ENCODE measurements around the gene CREB5.
"Not testable (repeated sequence)": the region's sequence is repeated elsewhere in the genome, so short reads cannot be mapped to it uniquely, and the experiment has no call there.

Gene CREB5

DNA sequence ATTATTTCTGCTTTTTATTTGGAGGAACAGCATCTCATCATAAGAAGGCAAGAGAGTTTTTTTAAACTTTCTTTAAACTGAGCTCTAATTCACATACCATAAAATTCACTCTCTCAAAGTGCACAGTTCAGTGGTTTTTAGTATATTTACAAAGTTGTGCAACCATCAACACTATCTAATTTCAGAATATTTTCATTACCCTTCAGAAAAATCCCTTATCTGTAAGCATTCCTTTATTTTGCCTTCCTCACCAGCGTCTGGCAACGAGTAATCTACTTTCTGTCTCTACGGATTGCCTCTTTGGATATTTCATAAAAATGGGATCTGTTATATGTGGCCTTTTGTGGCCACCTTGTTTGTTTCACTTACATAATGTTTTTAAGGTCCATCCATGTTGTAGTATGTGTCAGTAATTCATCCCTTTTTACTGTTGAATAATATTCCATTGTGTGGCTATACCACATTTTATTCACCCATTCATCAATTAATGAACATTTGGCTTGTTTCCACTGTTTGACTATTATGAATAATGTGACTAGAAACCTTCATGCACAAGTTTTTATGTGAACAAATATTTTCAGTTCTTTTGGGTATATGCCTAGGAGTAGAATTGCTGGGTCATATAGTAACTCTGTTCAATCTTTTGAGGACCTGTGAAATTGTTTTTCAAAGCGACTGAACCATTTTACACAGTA, 364.3 kb downstream of the CREB5 start:
- DNase-seq (ENCODE audit: low read depth in 2 of 2) = no peak

DNA sequence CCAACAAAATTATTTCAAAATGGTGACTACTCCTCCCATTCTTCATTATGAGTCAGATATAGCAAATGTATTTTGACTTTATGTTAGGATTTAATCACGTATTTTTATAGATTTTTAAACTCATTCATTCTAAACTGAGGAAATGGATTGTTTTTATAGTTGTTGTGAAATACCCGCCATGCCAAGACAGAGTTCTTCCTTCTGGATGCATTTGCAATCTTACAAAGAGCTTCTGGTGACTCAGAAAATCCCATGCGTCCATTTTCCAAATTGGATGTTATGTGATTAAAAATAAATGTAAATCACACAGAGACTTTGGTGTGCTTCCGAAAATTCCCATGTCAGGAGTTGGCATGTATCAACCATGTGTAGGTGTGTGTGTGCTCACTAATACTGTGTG, 366.5 kb downstream of the CREB5 start:
- no peak for DNase-seq (ENCODE audit: low read depth in 2 of 2)

DNA sequence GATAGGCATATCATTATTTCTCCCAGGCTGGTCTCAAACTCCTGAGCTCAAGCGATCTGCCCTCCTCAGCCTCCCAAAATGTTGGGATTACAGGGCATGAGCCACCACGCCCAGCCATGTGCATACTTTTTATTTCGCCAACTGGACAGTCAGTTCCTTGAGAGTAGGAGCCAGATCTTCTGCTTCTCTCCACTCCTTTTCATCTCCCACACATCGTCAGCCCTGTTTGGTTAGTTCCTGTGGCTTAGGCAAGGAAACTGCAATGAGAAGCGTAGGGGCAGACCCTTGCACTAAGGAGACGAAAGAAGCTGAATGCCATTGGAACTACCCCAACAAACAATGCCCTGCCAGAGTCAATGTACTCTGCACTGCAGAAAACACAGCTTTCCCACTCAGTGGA, 367.6 kb downstream of the CREB5 start:
- no peak for DNase-seq (ENCODE audit: low read depth in 2 of 2)

DNA sequence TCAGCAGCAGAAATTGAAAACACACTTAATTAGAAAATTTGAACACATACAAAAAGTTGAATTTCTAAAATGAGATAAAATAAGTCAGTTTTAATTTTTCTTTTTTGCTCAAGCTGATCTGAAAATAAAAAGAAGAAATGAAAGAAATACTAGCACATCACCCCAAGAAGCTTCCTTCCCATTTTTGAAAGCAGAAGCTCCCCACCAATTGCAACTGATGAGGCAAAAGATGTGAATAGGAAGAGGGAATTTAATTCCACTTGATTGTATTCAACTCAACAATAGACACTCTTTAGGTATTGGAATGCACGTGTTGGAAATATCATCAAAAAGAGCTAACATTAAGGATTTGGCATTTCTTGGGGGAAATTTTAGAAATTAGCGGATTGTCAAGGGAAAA, 370.0 kb downstream of the CREB5 start:
- no peak for DNase-seq (ENCODE audit: low read depth in 2 of 2)

DNA sequence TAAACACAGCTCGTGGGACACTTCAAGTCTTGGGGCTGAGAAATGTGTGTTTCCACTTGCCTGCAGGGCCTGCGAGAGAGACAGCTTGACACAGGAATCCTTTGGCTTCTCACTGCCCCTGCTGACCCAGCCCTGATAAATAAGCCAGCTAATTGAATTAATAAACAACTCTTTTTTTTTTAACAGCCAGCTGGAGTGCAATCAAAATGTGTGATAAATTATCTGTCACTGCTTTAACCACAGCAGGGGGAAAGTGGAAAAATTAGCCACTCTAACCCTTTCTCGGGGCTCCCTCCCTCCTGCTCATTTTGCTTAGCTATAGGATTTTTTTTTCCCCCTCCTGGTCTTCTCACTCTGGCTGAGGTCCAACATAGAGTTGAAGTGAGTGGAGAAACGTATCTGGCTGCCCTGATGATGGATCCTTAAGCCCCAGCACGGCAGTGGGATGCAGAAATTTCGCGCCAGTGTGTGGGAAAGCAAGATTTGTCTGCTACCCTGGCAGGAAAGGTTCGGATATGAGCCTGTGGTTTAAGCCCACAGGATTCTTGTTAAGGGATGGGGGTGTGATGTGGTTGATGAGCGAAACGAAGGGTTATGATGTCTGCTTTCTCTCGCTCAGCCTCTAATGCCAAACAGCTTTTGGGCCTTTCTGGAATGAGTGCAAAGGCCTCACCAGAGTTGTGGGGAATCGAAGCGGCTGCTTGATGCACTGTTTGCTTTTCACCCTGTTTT, 372.0 kb downstream of the CREB5 start:
- DNase-seq (ENCODE audit: low read depth in 2 of 2) = peak; percentile 81 to 82

DNA sequence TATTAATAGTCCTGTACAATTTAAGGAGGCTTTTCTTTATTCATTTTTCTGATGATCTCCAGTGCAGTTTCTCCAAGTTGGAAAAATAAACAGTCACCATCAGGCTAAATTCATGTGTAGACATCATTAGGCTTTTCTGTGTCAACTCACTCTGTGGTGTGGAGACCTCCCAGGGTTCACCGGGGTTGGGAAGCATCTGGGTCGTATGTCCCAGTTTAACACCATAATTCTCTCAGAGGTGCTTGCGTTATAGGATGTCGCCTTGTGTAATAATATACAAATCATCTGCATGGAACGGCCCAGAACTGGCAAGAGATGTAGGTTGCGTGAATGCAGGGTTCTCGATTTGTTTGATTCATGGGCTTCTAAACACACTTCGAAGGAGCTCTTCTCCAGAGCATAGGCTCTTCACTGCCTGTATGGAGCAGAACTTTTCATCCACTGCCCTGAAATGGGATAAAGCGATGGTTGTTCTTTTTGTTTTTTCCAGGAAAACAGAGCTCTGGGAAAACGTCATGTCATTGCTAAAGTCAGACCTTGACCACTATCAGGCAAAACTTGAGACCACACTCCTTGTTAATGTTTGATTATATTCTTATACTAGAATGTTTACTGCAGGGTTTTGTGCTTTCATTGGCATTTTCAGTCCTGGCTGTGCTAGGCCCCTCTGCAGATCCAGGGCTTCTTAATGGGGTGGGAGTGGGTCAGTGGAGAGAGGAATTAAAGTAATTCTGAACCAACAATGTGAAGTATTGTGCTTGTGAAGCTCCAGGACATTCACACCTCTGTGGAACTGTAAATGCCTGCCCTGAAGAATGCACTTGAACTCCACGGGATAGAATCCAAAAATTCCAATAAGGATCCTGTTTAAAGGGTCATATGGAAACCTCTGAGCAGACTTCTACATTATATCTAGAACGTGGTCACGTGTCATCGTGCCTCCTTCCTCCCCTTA, 373.0 kb downstream of the CREB5 start:
- peak in 1 of 2 experiments; percentile 21 for DNase-seq (ENCODE audit: low read depth in 2 of 2)

DNA sequence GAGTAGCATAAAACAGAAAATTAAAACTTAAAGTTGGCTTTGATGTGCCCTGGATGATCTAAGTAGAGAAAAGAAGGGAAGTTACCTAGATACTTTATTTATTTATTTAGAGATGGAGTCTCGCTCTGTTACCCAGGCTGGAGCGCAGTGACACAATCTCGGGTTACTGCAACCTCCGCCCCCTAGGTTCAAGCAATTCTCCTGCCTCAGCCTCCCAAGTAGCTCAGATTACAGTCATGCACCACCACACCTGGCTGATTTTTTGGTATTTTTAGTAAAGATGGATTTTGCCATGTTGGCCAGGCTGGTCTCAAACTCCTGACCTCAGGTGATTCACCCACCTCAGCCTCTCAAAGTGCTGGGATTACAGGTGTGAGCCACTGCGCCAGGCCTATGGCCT, 373.8 kb downstream of the CREB5 start:
- not testable (repeated sequence) for DNase-seq (ENCODE audit: low read depth in 2 of 2)

DNA sequence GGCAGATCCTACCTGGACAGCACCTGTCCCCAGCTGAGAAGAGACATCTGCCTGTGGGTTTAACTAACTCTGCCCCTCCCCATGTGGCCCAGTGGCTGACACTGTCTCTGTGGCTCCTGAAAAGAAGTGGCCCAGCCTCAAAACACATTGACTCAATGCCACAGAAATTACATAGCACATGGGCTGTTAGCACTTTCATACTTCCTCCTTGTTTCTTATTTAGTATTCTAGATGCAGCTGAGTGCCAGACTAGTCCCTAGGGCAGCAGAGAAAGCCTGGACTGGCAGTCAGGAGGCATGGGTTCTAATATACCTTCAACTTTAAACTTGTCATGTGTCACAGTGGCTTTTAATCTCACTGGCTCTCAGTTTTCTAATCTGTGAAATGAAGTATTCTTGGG, 374.8 kb downstream of the CREB5 start:
- DNase-seq (ENCODE audit: low read depth in 2 of 2) = no peak

DNA sequence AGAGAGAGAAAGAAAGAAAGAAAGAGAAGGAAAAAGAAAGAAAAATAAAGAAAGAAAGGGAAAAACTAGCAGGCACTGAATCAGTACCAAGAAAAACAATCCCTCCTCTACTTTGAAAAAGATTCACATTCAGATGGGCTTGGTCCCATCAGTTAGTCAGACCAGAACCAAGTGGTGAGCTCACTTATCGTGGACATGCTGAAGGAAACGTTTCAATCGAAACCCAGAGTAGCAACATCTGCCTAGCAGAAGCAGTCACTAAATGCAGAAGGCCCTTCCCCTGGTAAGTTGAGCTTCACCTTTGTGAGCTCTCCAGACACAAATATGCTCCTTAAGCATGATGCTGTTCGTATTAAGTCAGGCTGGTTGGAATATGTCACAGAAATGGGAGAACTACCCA, 378.1 kb downstream of the CREB5 start:
- no peak for DNase-seq (ENCODE audit: low read depth in 2 of 2)

DNA sequence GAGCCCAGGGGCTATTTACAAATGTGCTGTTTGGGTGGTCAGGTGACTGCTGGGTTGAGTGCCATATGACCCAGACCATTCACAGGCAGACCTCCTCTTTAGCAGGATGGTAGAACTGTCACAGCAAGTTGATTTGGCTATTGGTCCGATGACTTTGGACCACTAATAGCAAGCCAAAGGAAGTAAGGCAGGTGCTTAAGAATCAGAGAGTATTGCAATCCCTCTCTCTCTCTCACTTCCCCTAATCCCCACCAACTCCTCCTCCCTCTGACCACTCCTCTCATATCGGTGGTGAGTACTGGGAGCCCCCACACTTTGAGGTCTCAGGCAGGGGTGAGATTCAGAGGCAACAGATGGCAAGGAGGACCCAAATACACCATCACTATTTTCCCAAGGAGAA, 380.5 kb downstream of the CREB5 start:
- no peak for DNase-seq (ENCODE audit: low read depth in 2 of 2)

DNA sequence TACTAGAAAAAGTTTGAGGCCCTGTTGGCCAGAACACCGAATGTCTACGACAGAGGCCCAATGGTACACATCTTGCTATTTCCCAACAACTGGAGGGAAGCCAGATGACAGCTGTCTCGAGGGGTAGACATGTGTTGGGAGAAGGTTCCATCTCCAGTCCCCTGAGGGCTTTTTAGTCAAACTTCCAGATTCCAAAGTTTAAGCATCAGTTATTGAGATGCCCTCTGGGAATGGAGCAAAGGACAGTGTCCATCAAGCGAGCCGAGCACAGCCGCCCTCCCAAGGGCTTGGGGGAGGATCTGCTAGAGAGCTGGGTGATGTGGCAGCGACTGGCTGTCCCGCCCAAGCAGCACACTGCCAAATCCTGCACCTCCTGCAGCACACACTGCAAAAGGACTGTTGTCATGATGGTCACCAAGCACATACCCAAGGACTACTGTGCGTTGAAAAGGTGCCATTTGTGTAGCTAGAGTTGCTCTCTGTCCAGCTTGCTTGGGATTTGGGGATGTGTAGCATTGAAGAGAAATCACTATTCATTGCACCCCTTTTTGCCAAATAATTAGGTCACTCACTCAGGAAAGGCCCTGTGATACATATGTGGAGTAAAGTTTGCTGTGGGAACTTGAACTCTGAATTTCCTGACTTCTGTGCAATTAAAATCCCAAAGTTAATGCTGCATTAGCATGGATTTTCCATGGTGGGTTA, 381.2 kb downstream of the CREB5 start:
- no peak for DNase-seq (ENCODE audit: low read depth in 2 of 2)

DNA sequence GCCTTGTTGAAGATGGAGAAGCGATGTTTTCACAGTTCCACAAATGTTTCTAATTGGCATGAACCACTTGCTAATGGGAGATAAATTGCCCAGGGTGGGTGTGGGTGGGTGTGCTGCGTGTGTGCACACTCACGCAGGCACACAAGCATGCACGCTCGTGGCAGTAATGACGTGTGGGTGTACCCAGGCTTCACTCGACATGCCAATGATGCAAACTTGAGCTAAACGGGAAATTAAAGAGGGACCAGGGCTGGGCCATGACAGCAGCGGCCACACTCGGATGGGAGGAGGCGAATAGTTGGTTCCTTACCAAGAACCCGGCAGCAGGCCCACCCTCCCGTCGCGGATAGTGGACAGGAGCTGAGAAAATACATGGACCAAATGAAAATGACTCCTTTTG, 386.0 kb downstream of the CREB5 start:
- no peak for DNase-seq (ENCODE audit: low read depth in 2 of 2)

DNA sequence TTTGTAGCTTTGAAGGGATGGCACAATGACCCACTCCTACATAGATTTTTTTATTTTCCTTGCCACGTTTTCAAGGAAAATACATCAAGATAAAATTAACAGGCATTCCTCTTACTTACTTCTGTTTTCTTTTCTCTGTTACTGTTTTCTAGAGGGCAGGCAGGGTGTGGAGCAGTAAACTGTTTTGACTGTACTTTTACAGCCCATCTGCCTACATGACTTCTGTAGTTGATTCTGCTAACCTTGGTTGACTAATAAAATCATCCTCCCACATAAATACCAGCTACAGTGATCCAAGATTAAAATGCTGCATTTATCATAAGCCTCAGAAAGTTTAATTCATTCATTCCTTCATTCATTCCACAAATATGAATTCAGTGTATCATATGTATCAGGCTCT, 387.3 kb downstream of the CREB5 start:
- no peak for DNase-seq (ENCODE audit: low read depth in 2 of 2)

DNA sequence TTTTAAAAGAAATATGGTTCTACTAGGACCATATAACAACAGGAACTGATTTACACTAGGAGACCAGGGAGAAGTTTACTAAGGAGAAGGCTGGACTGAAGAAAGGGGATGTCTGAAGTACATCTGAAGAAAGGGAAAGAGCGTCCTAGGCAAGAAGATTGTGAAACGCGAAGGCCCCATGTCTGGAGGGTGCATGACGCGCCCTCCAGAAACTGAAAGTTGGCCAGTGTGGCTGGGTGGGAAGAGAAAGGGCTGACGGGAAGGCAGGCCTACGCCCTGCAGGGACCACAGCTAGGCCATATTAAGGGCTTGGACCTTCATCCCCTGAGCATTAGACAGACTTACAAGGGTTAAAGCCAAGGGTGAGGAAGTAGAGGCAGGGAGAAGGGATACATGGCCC, 387.8 kb downstream of the CREB5 start:
- DNase-seq (ENCODE audit: low read depth in 2 of 2) = no peak

DNA sequence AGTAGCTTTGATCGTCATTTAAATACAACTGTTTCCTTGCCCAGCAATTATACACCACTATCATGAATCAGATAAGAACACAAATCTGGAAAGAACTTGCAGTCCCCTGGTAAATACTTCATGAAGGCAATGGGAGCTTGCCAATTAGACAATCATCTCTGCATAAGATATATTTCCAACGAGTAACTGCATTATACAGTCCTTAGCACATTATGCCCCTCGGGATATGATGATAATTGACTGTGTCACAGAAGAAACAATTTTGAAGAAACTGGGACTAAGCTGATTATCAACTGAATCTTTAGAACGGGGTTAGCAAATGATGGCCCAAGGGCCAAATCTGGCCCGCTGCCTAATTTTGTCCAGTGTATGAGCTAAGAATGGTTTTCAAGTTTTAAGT, 390.1 kb downstream of the CREB5 start:
- DNase-seq (ENCODE audit: low read depth in 2 of 2) = no peak

DNA sequence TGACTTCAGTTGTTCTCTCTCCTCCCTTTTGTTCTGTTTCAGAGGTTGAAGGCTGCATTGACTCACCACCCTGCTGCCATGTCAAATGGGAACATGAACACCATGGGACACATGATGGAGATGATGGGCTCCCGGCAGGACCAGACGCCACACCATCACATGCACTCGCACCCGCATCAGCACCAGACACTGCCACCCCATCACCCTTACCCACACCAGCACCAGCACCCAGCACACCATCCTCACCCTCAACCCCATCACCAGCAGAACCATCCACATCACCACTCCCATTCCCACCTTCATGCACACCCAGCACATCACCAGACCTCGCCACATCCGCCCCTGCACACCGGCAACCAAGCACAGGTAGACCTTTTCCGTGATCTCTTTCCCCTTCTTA, 391.8 kb downstream of the CREB5 start:
- no peak for DNase-seq (ENCODE audit: low read depth in 2 of 2)

DNA sequence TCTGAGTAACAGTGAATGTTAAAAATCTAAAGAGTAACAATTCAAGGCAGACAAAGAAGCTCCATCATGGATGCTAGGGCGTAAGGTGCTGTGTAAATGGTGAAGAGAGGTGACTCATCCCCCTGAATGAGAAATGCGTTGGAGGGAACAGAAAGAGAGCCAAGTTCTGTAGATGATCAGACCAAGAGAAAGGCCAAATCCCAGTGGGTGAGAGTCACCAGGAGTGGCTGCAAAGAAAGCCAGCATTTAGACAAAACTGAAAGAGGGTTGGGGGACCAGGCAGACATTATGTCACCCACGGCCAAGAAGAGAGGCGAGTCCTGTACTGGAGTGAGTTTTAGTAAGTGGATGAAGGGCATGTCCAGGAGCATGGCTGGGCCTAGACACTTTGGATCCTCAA, 392.7 kb downstream of the CREB5 start:
- DNase-seq (ENCODE audit: low read depth in 2 of 2) = peak; percentile 47 to 55

DNA sequence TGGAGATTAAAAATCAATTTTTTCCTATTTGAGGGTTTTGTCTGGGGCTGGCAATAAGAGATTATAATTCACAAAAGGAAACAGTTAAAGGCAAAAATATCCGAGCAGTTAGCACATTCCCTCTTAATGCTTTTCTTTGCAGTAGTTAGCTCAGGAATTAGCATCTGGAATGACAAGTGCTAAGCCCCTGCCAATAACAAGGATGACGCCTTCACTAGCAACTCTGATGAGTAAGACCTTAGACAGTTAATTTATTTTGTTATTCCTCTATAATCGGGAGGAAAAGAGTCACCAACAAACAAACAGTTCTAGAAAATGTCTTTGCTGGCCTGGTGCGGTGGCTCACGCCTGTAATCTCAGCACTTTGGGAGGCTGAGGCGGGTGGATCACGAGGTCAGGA, 394.5 kb downstream of the CREB5 start:
- peak; percentile 49 to 53 for DNase-seq (ENCODE audit: low read depth in 2 of 2)

DNA sequence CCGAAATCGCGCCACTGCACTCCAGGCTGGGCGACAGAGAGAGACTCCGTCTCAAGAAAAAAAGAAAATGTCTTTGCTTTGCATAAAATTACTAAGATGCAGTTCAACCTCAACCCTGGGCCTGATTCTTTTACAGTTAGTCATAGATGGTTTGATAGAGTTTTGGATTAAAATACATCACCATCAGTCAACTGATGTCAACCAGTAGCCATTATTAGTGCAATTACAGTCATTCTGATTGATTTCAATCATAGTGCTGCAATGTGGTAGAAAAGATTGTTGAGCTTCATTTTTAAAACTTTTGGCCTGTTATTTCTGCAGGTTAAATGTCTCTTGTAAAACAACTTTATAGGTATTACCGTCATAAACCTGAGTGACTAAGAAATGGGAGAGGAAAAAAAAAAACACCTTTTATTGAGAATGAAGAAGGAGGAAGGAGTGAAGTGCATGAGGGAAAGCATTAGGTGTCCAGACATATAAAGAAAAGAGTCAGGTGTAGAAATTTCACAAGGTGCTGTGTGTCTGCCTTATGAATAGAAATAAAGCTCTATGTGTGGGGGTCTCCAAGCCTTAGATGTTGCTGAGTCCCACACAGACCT, 395.2 kb downstream of the CREB5 start:
- no peak for DNase-seq (ENCODE audit: low read depth in 2 of 2)

DNA sequence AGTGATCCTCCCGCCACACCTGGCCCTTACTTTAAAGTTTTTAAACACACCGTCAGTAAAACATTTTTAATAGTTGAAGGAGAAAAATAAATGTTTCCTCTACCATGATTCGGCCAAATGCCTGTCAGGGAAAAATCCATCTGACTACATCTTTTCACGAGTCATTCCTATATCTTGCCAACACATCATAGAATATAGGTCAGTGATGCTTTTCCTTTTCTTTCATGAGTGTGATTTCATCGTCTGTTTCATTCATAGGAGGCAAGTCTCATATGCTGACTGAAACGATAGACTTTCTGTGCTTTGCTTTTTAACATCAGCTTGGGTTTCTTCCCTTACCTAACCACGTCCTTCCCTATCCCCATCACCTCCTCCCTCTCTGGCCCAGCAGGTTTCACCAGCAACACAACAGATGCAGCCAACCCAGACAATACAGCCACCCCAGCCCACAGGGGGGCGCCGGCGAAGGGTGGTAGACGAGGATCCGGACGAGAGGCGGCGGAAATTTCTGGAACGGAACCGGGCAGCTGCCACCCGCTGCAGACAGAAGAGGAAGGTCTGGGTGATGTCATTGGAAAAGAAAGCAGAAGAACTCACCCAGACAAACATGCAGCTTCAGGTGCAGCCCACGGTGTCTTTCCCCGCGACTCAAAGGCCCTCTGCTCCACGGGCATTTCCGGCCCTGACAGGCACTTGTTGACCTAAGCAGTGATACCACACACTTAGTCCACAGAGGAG, 396.6 kb downstream of the CREB5 start:
- DNase-seq (ENCODE audit: low read depth in 2 of 2) = peak in 1 of 2 experiments; percentile 38

DNA sequence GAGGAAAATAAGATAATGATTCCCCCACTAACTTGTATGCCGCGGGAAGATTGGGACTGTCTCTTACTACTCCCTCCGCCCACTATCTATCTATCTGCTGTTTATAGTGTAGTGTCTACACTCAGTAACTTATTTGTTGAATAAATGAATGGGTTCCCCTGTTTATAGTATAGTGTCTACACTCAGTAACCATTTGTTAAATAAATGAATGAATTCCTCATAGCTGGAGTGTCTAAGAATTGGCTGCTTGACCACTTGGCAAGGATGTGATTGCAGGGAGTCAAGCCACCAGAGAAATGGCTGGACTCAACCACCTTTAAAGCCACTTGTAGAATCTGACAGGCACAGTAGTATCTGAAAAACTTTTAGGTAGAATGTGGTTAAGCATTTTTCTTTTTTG, 398.7 kb downstream of the CREB5 start:
- DNase-seq (ENCODE audit: low read depth in 2 of 2) = no peak

All from fibroblast of skin of left quadriceps (primary cell).